Measurements from ENCODE around the gene WDR41.

GRCh38 chr5:77483682-77484081, 8.4 kb downstream of the WDR41 start:
- TF ChIP-seq EZH2phosphoT487 (IDR thresholded peaks at IDR 0.05; ENCODE audit: borderline replicate concordance) (no peak), CTCF (conservative IDR thresholded peaks at IDR 0.05; ENCODE audit: low read length) (no peak)
